Measurements from ENCODE around the gene TMEM116.

- TF ChIP-seq EZH2 (IDR thresholded peaks at IDR 0.05; ENCODE audit: borderline replicate concordance, low read length): no peak
- no peak for TF ChIP-seq CTCF (IDR thresholded peaks at IDR 0.05; ENCODE audit: low read length)
These were observed 33.0 kb upstream of the TMEM116 start for GRCh38 chr12:112046003-112046402.
